K562 (cell line): Measurements from ENCODE around the gene BLOC1S4. TPM values are rescaled to one million over a fixed set of nuclear protein-coding genes. Genes with fewer than 3 reads are reported as not detected.
A peak's percentile ranks its signal among the peaks of the same experiment; 100 is the strongest.

Experiments
- CBX3 ChIP-seq, 2 experiments: IDR thresholded peaks; 1 replicate in 1 of 2; 2 replicates in 1 of 2; pipeline ENCODE4 v1.6.1; 2012; ENCODE audit warnings: inconsistent platforms in 2 of 2, low read length in 2 of 2, borderline replicate concordance in 1 of 2, control low read depth in 1 of 2
- E2F1 ChIP-seq: sonication (generic); formaldehyde crosslinking; IDR thresholded peaks from 2 replicates; pipeline ENCODE4 v1.8.1; 2023; ENCODE audit warnings: mild to moderate bottlenecking, missing genetic modification reagents, moderate library complexity
- FOSL1 ChIP-seq: fragments of 200-800 bp; sonication (Bioruptor generic); conservative IDR thresholded peaks from 2 replicates; pipeline ENCODE4 v1.6.1; 2016; ENCODE audit warnings: missing genetic modification characterization, missing compliant biosample characterization
- FOXP4 ChIP-seq: sonication (generic); formaldehyde crosslinking; IDR thresholded peaks from 2 replicates; pipeline ENCODE4 v1.8.0; 2022; ENCODE audit warnings: mild to moderate bottlenecking, missing genetic modification reagents, borderline replicate concordance
- KDM5B ChIP-seq: fragments of 200-600 bp; sonication (generic); IDR thresholded peaks from 2 replicates; pipeline ENCODE4 v1.6.1; 2012; ENCODE audit warnings: low read depth, mild to moderate bottlenecking, moderate library complexity, low read length, control low read depth, inconsistent platforms; ENCODE audit not compliant: insufficient replicate concordance
- NR2C2 ChIP-seq, 2 experiments: fragments of 200-800 bp in 1 of 2; sonication (Bioruptor generic) in 1 of 2; sonication (generic) in 1 of 2; formaldehyde crosslinking in 1 of 2; IDR thresholded peaks; 2 replicates each; pipeline versions ENCODE4 v1.6.1 to v1.8.0; 2016 to 2022; ENCODE audit warnings: mild to moderate bottlenecking in 1 of 2, missing compliant biosample characterization in 1 of 2, missing genetic modification characterization in 1 of 2, missing genetic modification reagents in 1 of 2
- POLR2AphosphoS5 ChIP-seq: IDR thresholded peaks from 2 replicates; pipeline ENCODE4 v1.6.1; 2011; ENCODE audit warnings: mild to moderate bottlenecking, low read depth, low read length, moderate library complexity; ENCODE audit not compliant: control insufficient read depth, insufficient read depth
- SMARCC2 ChIP-seq: fragments of 450-650 bp; IDR thresholded peaks from 2 replicates; pipeline ENCODE4 v1.6.1; 2017; ENCODE audit warnings: antibody characterized with exemption, moderate library complexity, mild to moderate bottlenecking, low read depth
- TBP ChIP-seq: optimal IDR thresholded peaks from 2 replicates; pipeline ENCODE3; 2011; ENCODE audit warnings: low read depth, low read length, improper control_type of control experiment
- TCF7L2 ChIP-seq: fragments of 150-350 bp; IDR thresholded peaks from 2 replicates; pipeline ENCODE4 v1.6.1; 2016; ENCODE audit warnings: low read depth, mild to moderate bottlenecking, low read length, moderate library complexity
- ZNF24 ChIP-seq: fragments of 450-650 bp; IDR thresholded peaks from 2 replicates; pipeline ENCODE4 v1.6.1; 2016
- polyA plus RNA-seq, 8 experiments: library from polyadenylated mRNA; depleted of rRNA in 4 of 8; stranded (reverse) in 5 of 8; unstranded in 3 of 8; fragments of >200 nt; fragmentation: Nextera tagmentation in 2 of 8; fragmentation: Illumina TruSeq in 1 of 8; extraction: Ambion mirVana in 2 of 8; extraction: Trizol in 1 of 8; gene quantifications; 2 replicates each; pipeline versions ENCODE4 v1.2.1 to v1.2.3, GENCODE V29; 2011 to 2014; ENCODE audit warnings: inconsistent platforms in 1 of 8, missing spikeins in 1 of 8
- total RNA-seq, 7 experiments: library from RNA; depleted of rRNA in 6 of 7; stranded (reverse); fragments of >200 nt in 6 of 7; fragmentation: Illumina TruSeq in 2 of 7; extraction: Trizol in 2 of 7; gene quantifications; 2 replicates each; pipeline versions ENCODE4 v1.2.1 to v1.2.3, GENCODE V29; 2011 to 2021; ENCODE audit warnings: low replicate concordance in 1 of 7
- TF ChIP-seq, protein P1 (sequence below): fragments of 450-650 bp; IDR thresholded peaks from 2 replicates; pipeline ENCODE4 v1.6.1; 2017; ENCODE audit warnings: antibody characterized with exemption, mild to moderate bottlenecking
- TF ChIP-seq, protein P2 (sequence below), 2 experiments: fragments of 250-450 bp in 1 of 2; fragments of 450-650 bp in 1 of 2; sonication (Bioruptor Pico) in 1 of 2; IDR thresholded peaks; 2 replicates each; pipeline versions ENCODE4 v1.6.1 to v1.8.0; 2016 to 2021; ENCODE audit warnings: mild to moderate bottlenecking in 2 of 2, moderate library complexity in 2 of 2, missing compliant biosample characterization in 1 of 2, missing genetic modification characterization in 1 of 2
- TF ChIP-seq, protein P3 (sequence below), 2 experiments: fragments of 450-650 bp in 1 of 2; sonication (generic) in 1 of 2; formaldehyde crosslinking in 1 of 2; IDR thresholded peaks in 1 of 2; conservative IDR thresholded peaks in 1 of 2; 2 replicates each; pipeline versions ENCODE4 v1.6.1 to v1.8.1; 2016 to 2023; ENCODE audit warnings: mild to moderate bottlenecking in 2 of 2, moderate library complexity in 2 of 2, inconsistent platforms in 1 of 2, missing genetic modification reagents in 1 of 2

The BLOC1S4 gene
- total and polyA plus RNA-seq, 9 of the 15 experiments (the other 6 are each of a cell fraction or from before 2014, with no cell fraction given) = 3.1 to 31.6 (median 11.2) TPM

DNA sequence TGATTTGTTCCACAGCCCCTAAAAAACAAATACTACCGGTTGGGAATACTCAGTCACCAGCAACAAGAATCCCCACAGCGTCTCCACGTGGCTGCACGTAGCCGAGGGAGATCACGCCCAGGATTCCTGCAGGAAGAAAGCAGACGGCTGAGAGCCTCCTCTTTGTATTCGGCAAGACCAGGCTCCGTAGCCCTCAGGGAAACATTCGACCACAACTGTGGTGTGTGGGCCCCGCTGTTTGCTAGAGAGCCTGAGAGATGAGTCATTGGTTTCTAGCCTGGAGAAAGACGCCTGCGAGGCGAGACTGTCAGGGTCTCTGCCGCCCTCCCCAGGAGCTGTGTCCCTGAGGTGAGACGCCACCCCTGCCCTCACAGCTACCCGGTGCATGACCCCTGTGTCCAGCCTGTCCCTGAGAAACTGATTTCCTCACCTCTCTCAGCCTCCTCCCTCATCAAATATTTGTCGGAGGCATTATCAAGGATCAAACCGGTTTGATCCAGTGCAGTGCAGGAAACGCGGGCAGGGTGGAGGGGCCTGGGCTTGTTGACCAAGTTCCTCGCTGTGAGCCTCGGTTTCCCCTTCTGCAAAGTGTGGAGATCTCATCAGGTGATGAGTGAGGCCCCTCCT is 27.0 kb upstream of the BLOC1S4 start (continued):
- TF ChIP-seq CBX3 (IDR thresholded peaks at IDR 0.05; ENCODE audit: borderline replicate concordance in 1 of 2, low read length in 2 of 2) = 0 out of 3 replicates have a peak, but pooled peaks of 1 of the 2 experiments have one; percentile 16
- TF ChIP-seq FOSL1 (tag) = peak; percentile 91
- TF ChIP-seq TCF7L2 = no peak
- peak; percentile 39 for TF ChIP-seq TBP
- TF ChIP-seq, protein P1, sequence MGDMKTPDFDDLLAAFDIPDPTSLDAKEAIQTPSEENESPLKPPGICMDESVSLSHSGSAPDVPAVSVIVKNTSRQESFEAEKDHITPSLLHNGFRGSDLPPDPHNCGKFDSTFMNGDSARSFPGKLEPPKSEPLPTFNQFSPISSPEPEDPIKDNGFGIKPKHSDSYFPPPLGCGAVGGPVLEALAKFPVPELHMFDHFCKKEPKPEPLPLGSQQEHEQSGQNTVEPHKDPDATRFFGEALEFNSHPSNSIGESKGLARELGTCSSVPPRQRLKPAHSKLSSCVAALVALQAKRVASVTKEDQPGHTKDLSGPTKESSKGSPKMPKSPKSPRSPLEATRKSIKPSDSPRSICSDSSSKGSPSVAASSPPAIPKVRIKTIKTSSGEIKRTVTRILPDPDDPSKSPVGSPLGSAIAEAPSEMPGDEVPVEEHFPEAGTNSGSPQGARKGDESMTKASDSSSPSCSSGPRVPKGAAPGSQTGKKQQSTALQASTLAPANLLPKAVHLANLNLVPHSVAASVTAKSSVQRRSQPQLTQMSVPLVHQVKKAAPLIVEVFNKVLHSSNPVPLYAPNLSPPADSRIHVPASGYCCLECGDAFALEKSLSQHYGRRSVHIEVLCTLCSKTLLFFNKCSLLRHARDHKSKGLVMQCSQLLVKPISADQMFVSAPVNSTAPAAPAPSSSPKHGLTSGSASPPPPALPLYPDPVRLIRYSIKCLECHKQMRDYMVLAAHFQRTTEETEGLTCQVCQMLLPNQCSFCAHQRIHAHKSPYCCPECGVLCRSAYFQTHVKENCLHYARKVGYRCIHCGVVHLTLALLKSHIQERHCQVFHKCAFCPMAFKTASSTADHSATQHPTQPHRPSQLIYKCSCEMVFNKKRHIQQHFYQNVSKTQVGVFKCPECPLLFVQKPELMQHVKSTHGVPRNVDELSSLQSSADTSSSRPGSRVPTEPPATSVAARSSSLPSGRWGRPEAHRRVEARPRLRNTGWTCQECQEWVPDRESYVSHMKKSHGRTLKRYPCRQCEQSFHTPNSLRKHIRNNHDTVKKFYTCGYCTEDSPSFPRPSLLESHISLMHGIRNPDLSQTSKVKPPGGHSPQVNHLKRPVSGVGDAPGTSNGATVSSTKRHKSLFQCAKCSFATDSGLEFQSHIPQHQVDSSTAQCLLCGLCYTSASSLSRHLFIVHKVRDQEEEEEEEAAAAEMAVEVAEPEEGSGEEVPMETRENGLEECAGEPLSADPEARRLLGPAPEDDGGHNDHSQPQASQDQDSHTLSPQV = peak; percentile 94
- TF ChIP-seq, protein P2, sequence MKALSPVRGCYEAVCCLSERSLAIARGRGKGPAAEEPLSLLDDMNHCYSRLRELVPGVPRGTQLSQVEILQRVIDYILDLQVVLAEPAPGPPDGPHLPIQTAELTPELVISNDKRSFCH (CRISPR knock-in tag; IDR thresholded peaks at IDR 0.05) = no peak
- TF ChIP-seq, protein P2 (tag; IDR thresholded peaks at IDR 0.05) = 0 out of 2 replicates have a peak, but pooled peaks have one; percentile 64
- TF ChIP-seq NR2C2 (CRISPR knock-in tag; IDR thresholded peaks at IDR 0.05) = no peak
- TF ChIP-seq NR2C2 (tag; IDR thresholded peaks at IDR 0.05) = peak; percentile 52
- peak; percentile 27; the same call in 1 of the 2 replicates for TF ChIP-seq POLR2AphosphoS5
- TF ChIP-seq ZNF24 = no peak
- peak; percentile 79; the same call in 1 of the 2 replicates for TF ChIP-seq FOXP4
- peak; percentile 20; the same call in 1 of the 2 replicates for TF ChIP-seq SMARCC2
- 0 out of 2 replicates have a peak, but pooled peaks have one; percentile 29 for TF ChIP-seq E2F1 (CRISPR knock-in tag)
- peak; percentile 1 for TF ChIP-seq KDM5B
- TF ChIP-seq, protein P3, sequence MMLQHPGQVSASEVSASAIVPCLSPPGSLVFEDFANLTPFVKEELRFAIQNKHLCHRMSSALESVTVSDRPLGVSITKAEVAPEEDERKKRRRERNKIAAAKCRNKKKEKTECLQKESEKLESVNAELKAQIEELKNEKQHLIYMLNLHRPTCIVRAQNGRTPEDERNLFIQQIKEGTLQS (IDR thresholded peaks at IDR 0.05) = peak; percentile 93
- TF ChIP-seq, protein P3 (CRISPR knock-in tag; conservative IDR thresholded peaks at IDR 0.05) = no peak; the same call in 1 of the 2 replicates
